ENCODE data around the gene SRGAP1.

DNA sequence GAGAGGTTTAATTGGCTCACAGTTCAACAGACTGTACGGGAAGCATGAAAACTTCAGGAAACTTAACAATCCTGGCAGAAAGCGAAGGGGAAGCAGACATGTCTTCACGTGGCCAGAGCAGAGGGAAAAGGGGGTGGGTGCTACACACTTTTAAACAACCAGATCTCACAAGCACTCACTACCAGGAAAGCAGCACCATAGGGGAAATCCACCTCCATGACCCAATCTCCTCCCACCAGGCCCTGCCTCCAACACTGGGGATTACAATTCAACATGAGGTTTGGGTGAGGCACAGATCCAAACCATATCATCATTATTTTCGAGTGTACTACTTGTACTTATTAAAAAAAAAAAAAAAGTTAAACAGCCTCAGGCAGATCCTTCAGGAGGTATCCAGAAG is 34.9 kb upstream of the SRGAP1 start:
- TF ChIP-seq EZH2 (optimal IDR thresholded peaks at IDR 0.05; ENCODE audit: low read depth, low read length) (no peak), CTCF (IDR thresholded peaks at IDR 0.05; ENCODE audit: low read length) (no peak), EZH2phosphoT487 (IDR thresholded peaks at IDR 0.05; ENCODE audit: low read length) (no peak)
